Measurements from ENCODE around the gene MSN.
"Not testable (repeated sequence)": the region's sequence is repeated elsewhere in the genome, so short reads cannot be mapped to it uniquely, and the experiment has no call there.

Gene MSN

GRCh38 chrX:65758505-65758904 lies 91.1 kb downstream of the MSN start:
- H3K9me3 ChIP-seq (ENCODE audit: control insufficient read depth, low read depth, low read length): peaks cover 7% of the 10 kb centered on the region
- H3K27me3 ChIP-seq (ENCODE audit: control insufficient read depth, insufficient read depth, low read length): no peaks in the 10 kb centered on the region
- H3K4me1 ChIP-seq (ENCODE audit: control insufficient read depth, low read depth, low read length): no peaks in the 10 kb centered on the region
- no peak overlapping the region for H3K27ac ChIP-seq (ENCODE audit: low read length)
- H3K36me3 ChIP-seq (ENCODE audit: control insufficient read depth, low read depth, low read length): no peaks in the 10 kb centered on the region
- H3K4me3 ChIP-seq (ENCODE audit: low read length): no peak overlapping the region
- H3K9ac ChIP-seq (ENCODE audit: low read length): no peak overlapping the region

- not testable (repeated sequence) for H3K4me1 ChIP-seq (ENCODE audit: control insufficient read depth, low read depth, low read length); H3K27me3 ChIP-seq (ENCODE audit: control insufficient read depth, insufficient read depth, low read length); H3K27ac ChIP-seq (ENCODE audit: low read length); H3K9me3 ChIP-seq (ENCODE audit: control insufficient read depth, low read depth, low read length); H3K9ac ChIP-seq (ENCODE audit: low read length); H3K4me3 ChIP-seq (ENCODE audit: low read length); H3K36me3 ChIP-seq (ENCODE audit: control insufficient read depth, low read depth, low read length)
Observed at GRCh38 chrX:65759525-65759924, 92.1 kb downstream of the MSN start.

GRCh38 chrX:65769564-65770292 lies 102.3 kb downstream of the MSN start:
- Histone ChIP-seq H3K9ac (ENCODE audit: low read length) (no peak overlapping the region), H3K27ac (ENCODE audit: low read length) (no peak overlapping the region), H3K9me3 (ENCODE audit: control insufficient read depth, low read depth, low read length) (peaks cover 16% of the 10 kb centered on the region), H3K4me3 (ENCODE audit: low read length) (no peak overlapping the region), H3K36me3 (ENCODE audit: control insufficient read depth, low read depth, low read length) (no peaks in the 10 kb centered on the region), H3K4me1 (ENCODE audit: control insufficient read depth, low read depth, low read length) (no peaks in the 10 kb centered on the region), H3K27me3 (ENCODE audit: control insufficient read depth, insufficient read depth, low read length) (no peaks in the 10 kb centered on the region)

- peaks cover 4% of the 10 kb centered on the region for H3K9me3 ChIP-seq (ENCODE audit: control insufficient read depth, low read depth, low read length)
- no peaks in the 10 kb centered on the region for H3K4me1 ChIP-seq (ENCODE audit: control insufficient read depth, low read depth, low read length)
- H3K27ac ChIP-seq (ENCODE audit: low read length): no peak overlapping the region
- H3K27me3 ChIP-seq (ENCODE audit: control insufficient read depth, insufficient read depth, low read length): no peaks in the 10 kb centered on the region
- H3K4me3 ChIP-seq (ENCODE audit: low read length): no peak overlapping the region
- H3K36me3 ChIP-seq (ENCODE audit: control insufficient read depth, low read depth, low read length): no peaks in the 10 kb centered on the region
- no peak overlapping the region for H3K9ac ChIP-seq (ENCODE audit: low read length)
Observed at GRCh38 chrX:65772842-65773241, 105.4 kb downstream of the MSN start.

- Histone ChIP-seq H3K4me1 (ENCODE audit: control insufficient read depth, low read depth, low read length) (no peaks in the 10 kb centered on the region), H3K27ac (ENCODE audit: low read length) (no peak overlapping the region), H3K4me3 (ENCODE audit: low read length) (no peak overlapping the region), H3K27me3 (ENCODE audit: control insufficient read depth, insufficient read depth, low read length) (no peaks in the 10 kb centered on the region), H3K9me3 (ENCODE audit: control insufficient read depth, low read depth, low read length) (peaks cover 30% of the 10 kb centered on the region), H3K9ac (ENCODE audit: low read length) (no peak overlapping the region), H3K36me3 (ENCODE audit: control insufficient read depth, low read depth, low read length) (no peaks in the 10 kb centered on the region)
Observed at GRCh38 chrX:65781845-65782244, 114.4 kb downstream of the MSN start.

- Histone ChIP-seq H3K27ac (ENCODE audit: low read length) (no peak overlapping the region), H3K4me3 (ENCODE audit: low read length) (no peak overlapping the region), H3K9me3 (ENCODE audit: control insufficient read depth, low read depth, low read length) (peaks cover 27% of the 10 kb centered on the region), H3K27me3 (ENCODE audit: control insufficient read depth, insufficient read depth, low read length) (no peaks in the 10 kb centered on the region), H3K36me3 (ENCODE audit: control insufficient read depth, low read depth, low read length) (no peaks in the 10 kb centered on the region), H3K9ac (ENCODE audit: low read length) (no peak overlapping the region), H3K4me1 (ENCODE audit: control insufficient read depth, low read depth, low read length) (no peaks in the 10 kb centered on the region)
Observed at GRCh38 chrX:65783746-65784145, 116.3 kb downstream of the MSN start.

Measured in iPS-18a (cell line).